ENCODE data around the gene PNMA1.

DNA sequence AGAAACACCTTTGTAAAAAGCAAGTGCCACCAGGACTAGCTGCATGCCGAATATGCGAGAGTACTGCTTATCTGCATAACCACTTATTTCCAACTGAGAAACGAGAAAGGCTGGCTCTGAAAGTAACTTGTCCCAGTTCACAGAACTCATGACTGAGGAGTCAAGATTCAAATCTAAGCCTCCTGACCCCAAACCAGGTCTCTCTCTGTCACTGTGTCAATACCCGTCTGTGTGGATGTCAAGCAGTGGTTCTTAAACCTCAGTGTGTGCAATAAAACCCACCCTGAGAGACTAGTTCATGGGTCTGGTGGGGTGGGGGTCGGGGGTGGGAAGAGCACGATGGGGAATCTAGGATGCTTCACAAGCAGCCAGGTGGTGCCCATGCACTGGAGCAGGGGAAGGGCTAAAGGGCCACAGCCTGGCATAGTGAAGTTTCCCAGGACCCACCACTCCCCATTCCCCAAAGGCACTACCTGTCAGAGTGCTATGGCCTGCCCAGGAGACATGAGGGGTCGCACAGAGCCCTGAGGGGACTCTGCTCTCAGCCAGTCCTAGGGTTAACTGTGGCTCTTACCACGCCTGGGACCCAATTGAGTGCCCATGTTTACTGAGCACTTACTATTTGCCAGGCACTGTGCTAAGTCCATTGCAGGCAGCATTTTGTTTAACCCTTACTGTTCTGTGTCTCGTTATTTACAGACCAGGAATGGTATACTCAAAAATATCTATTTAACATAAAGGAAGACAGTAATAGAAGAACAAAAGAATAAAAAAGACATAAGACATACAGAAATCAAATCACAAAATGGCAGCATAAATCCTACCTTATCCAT is 33.4 kb upstream of the PNMA1 start:
- TF ChIP-seq FOXM1 (IDR thresholded peaks at IDR 0.05; ENCODE audit: low read depth) (no peak), FOXM1 (CRISPR knock-in tag; IDR thresholded peaks at IDR 0.05; ENCODE audit: low read depth) (no peak), EP400 (IDR thresholded peaks at IDR 0.05) (no peak), CHCHD3 (CRISPR knock-in tag; IDR thresholded peaks at IDR 0.05) (no peak), JUN (IDR thresholded peaks at IDR 0.05; ENCODE audit: borderline replicate concordance, low read depth, low read length) (no peak), JUN (CRISPR knock-in tag; IDR thresholded peaks at IDR 0.05; ENCODE audit: borderline replicate concordance) (no peak), ZNF274 (IDR thresholded peaks at IDR 0.05; ENCODE audit: borderline replicate concordance, low read depth, low read length) (no peak), TAF1 (IDR thresholded peaks at IDR 0.05; ENCODE audit: control insufficient read depth, extremely low read depth, insufficient read depth, low read length, severe bottlenecking) (no peak), SMC3 (conservative IDR thresholded peaks at IDR 0.05; ENCODE audit: insufficient read depth, low read depth, low read length) (no peak), ZKSCAN3 (CRISPR knock-in tag; IDR thresholded peaks at IDR 0.05) (no peak)
- TF ChIP-seq, protein P1, sequence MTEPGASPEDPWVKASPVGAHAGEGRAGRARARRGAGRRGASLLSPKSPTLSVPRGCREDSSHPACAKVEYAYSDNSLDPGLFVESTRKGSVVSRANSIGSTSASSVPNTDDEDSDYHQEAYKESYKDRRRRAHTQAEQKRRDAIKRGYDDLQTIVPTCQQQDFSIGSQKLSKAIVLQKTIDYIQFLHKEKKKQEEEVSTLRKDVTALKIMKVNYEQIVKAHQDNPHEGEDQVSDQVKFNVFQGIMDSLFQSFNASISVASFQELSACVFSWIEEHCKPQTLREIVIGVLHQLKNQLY (CRISPR knock-in tag; conservative IDR thresholded peaks at IDR 0.05) = no peak
- TF ChIP-seq, protein P2, sequence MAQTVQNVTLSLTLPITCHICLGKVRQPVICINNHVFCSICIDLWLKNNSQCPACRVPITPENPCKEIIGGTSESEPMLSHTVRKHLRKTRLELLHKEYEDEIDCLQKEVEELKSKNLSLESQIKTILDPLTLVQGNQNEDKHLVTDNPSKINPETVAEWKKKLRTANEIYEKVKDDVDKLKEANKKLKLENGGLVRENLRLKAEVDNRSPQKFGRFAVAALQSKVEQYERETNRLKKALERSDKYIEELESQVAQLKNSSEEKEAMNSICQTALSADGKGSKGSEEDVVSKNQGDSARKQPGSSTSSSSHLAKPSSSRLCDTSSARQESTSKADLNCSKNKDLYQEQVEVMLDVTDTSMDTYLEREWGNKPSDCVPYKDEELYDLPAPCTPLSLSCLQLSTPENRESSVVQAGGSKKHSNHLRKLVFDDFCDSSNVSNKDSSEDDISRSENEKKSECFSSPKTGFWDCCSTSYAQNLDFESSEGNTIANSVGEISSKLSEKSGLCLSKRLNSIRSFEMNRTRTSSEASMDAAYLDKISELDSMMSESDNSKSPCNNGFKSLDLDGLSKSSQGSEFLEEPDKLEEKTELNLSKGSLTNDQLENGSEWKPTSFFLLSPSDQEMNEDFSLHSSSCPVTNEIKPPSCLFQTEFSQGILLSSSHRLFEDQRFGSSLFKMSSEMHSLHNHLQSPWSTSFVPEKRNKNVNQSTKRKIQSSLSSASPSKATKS (CRISPR knock-in tag; IDR thresholded peaks at IDR 0.05) = no peak
- TF ChIP-seq, protein P3, sequence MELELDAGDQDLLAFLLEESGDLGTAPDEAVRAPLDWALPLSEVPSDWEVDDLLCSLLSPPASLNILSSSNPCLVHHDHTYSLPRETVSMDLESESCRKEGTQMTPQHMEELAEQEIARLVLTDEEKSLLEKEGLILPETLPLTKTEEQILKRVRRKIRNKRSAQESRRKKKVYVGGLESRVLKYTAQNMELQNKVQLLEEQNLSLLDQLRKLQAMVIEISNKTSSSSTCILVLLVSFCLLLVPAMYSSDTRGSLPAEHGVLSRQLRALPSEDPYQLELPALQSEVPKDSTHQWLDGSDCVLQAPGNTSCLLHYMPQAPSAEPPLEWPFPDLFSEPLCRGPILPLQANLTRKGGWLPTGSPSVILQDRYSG (tag; conservative IDR thresholded peaks at IDR 0.05; ENCODE audit: low read depth) = no peak
